Inflammatory macrophage treated with lipopolysaccharide for 4 hours (primary cell): ENCODE results near the gene RNASEH1.

ENCODE experiments used
- DNase-seq: peaks from one replicate; pipeline ENCODE4 v3.0.0-alpha.2; 2020

The RNASEH1 gene

GRCh38 chr2:3545788-3546478 is 12.2 kb downstream of the RNASEH1 start:
- no peak for DNase-seq

- no peak for DNase-seq
Measured at GRCh38 chr2:3543023-3543683, 15.0 kb downstream of the RNASEH1 start.

- no peak for DNase-seq
Measured at GRCh38 chr2:3542107-3542506, 16.0 kb downstream of the RNASEH1 start.

GRCh38 chr2:3539836-3540235 is 18.3 kb downstream of the RNASEH1 start:
- DNase-seq: no peak

- DNase-seq: peak; percentile 32
Measured at GRCh38 chr2:3536682-3537632, 21.2 kb downstream of the RNASEH1 start.

- DNase-seq: peak; percentile 37
Measured at GRCh38 chr2:3535794-3536681, 22.1 kb downstream of the RNASEH1 start.

- DNase-seq: no peak
Measured at GRCh38 chr2:3535467-3535793, 22.7 kb downstream of the RNASEH1 start.

- no peak for DNase-seq
Measured at GRCh38 chr2:3534251-3534814, 23.8 kb downstream of the RNASEH1 start.

GRCh38 chr2:3533836-3534235 is 24.3 kb downstream of the RNASEH1 start:
- DNase-seq: no peak

GRCh38 chr2:3532941-3533340 is 25.2 kb downstream of the RNASEH1 start:
- no peak for DNase-seq

- no peak for DNase-seq
Measured at GRCh38 chr2:3529316-3530025, 28.7 kb downstream of the RNASEH1 start.

GRCh38 chr2:3527886-3528785 is 30.0 kb downstream of the RNASEH1 start:
- no peak for DNase-seq

GRCh38 chr2:3526871-3527270 is 31.3 kb downstream of the RNASEH1 start:
- no peak for DNase-seq

GRCh38 chr2:3523551-3524041 is 34.5 kb downstream of the RNASEH1 start:
- peak; percentile 63 for DNase-seq

- DNase-seq: no peak
Measured at GRCh38 chr2:3522961-3523421, 35.1 kb downstream of the RNASEH1 start.

- DNase-seq: no peak
Measured at GRCh38 chr2:3520591-3520990, 37.5 kb downstream of the RNASEH1 start.

GRCh38 chr2:3519255-3520205 is 38.6 kb downstream of the RNASEH1 start, which contains the start of gene ADI1:
TSS of gene ADI1 (minus strand) at chr2:3519531. CDS start at chr2:3519487, 44 bp downstream.
- peak; percentile 81 for DNase-seq

- DNase-seq: peak; percentile 97
Measured at GRCh38 chr2:3518496-3519254, 39.5 kb downstream of the RNASEH1 start.
